Body of pancreas (tissue), 4 donors: Measurements from ENCODE around the gene SYT9.

Experiments used
- POLR2A ChIP-seq, 3 donors: fragments of 450-650 bp; IDR thresholded peaks; one replicate each; pipeline ENCODE4 v1.6.1; 2016; ENCODE audit warnings: antibody characterized with exemption in 3 of 3, mild to moderate bottlenecking in 2 of 3
- TF ChIP-seq, protein P1 (sequence below), 7 experiments: fragments of 450-650 bp in 4 of 7; fragments of 200-600 bp in 3 of 7; sonication (generic) in 3 of 7; IDR thresholded peaks; one replicate each; pipeline ENCODE4 v1.5.1; 2016 to 2019; ENCODE audit warnings: antibody characterized with exemption in 7 of 7

DNA sequence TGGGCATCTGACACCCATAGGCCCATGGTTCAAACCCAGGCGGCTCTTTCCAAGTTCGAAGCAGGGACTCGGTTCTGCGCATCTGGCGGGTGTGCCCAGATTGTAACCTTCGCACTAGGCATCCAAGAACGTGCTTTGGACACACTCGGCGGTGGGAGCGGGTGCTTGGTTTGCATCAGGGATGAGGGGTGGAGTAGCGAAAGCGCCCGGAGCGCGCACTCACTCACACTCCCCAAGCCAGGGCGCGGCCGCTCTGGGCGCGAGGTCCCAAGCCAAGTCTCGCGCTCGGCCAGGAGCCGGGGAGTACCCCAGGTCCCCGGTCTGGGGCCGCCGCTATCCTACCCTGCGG lies 243 bp upstream of the SYT9 start:
- TF ChIP-seq POLR2A (IDR thresholded peaks at IDR 0.05) = no peak
- TF ChIP-seq, protein P1, sequence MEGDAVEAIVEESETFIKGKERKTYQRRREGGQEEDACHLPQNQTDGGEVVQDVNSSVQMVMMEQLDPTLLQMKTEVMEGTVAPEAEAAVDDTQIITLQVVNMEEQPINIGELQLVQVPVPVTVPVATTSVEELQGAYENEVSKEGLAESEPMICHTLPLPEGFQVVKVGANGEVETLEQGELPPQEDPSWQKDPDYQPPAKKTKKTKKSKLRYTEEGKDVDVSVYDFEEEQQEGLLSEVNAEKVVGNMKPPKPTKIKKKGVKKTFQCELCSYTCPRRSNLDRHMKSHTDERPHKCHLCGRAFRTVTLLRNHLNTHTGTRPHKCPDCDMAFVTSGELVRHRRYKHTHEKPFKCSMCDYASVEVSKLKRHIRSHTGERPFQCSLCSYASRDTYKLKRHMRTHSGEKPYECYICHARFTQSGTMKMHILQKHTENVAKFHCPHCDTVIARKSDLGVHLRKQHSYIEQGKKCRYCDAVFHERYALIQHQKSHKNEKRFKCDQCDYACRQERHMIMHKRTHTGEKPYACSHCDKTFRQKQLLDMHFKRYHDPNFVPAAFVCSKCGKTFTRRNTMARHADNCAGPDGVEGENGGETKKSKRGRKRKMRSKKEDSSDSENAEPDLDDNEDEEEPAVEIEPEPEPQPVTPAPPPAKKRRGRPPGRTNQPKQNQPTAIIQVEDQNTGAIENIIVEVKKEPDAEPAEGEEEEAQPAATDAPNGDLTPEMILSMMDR (IDR thresholded peaks at IDR 0.05) = no peak
